Subcutaneous abdominal adipose tissue (tissue), 5 donors: ENCODE data around the gene MYO9A.

Experiments
- H3K27ac ChIP-seq: one replicate; pipeline ENCODE4 v1.7.0; 2013; ENCODE audit warnings: low read depth, mild to moderate bottlenecking, inconsistent platforms, low read length, moderate library complexity
- H3K27me3 ChIP-seq, 5 donors: one replicate each; pipeline ENCODE4 v1.7.0; 2013; ENCODE audit warnings: low read length in 5 of 5, inconsistent platforms in 1 of 5; ENCODE audit not compliant: control insufficient read depth in 5 of 5, insufficient read depth in 4 of 5
- H3K36me3 ChIP-seq, 5 donors: one replicate each; pipeline ENCODE4 v1.7.0; 2013; ENCODE audit warnings: low read length in 5 of 5; ENCODE audit not compliant: control insufficient read depth in 5 of 5, insufficient read depth in 5 of 5
- H3K4me1 ChIP-seq, 5 donors: one replicate each; pipeline ENCODE4 v1.7.0; 2013; ENCODE audit warnings: low read length in 5 of 5, mild to moderate bottlenecking in 3 of 5, moderate library complexity in 1 of 5; ENCODE audit not compliant: control insufficient read depth in 5 of 5, insufficient read depth in 5 of 5
- H3K4me3 ChIP-seq, 5 donors: one replicate each; pipeline ENCODE4 v1.7.0; 2013; ENCODE audit warnings: low read length in 5 of 5, low read depth in 1 of 5
- H3K9ac ChIP-seq, 5 donors: one replicate each; pipeline ENCODE4 v1.7.0; 2013; ENCODE audit warnings: low read length in 5 of 5, mild to moderate bottlenecking in 4 of 5, moderate library complexity in 3 of 5
- H3K9me3 ChIP-seq, 5 donors: one replicate each; pipeline ENCODE4 v1.7.0; 2013; ENCODE audit warnings: low read length in 5 of 5; ENCODE audit not compliant: control insufficient read depth in 5 of 5
- donor health status: healthy.
- donor health status: healthy.
- donor health status: healthy.
- donor health status: healthy.
- donor health status: healthy.

The MYO9A gene

DNA sequence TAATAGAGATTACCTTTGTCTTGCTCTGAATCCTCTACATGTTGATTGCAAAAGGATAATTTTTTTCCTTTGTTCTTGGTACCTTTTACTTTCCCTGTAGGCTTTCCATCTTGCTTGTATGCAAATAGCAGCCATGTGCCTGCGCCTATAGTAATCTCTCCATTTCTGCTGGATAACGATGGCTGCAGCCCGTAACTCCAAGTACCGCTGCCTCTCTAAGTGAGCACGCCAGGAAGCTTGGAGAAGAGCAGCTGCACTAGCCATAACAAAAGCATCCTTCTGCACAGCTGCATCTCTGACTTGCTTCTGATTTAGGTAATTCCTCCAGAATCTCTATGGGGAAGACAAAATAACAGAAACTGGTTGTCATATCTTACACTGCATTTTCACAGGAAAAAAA lies 218.3 kb downstream of the MYO9A start:
- Histone ChIP-seq H3K4me3 (no peak overlapping the region), H3K27me3 (no peaks in the 10 kb centered on the region), H3K36me3 (peaks cover 33 to 60% (median 56%) of the 10 kb centered on the region in 5 donors), H3K9me3 (no peaks in the 10 kb centered on the region), H3K4me1 (no peaks in the 10 kb centered on the region), H3K9ac (no peak overlapping the region), H3K27ac (no peak overlapping the region)

DNA sequence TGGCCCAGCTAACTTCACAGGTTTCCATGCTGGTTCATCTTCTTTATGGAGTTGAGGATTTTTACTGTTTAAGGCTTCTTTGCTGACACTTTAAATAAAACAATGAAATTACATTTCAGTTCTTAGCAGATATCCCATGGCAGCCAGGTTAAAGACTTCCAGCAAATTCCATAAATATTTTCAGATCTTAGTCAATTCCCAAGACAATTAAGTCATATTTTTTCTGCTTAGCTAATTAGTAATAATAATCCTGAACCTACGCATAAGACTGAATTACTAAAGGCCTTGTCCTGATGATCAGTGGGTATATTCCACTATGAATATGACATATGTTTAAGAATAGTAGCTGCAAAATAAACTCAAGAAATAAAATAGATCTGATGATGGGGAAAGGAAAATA lies 224.3 kb downstream of the MYO9A start:
- Histone ChIP-seq H3K36me3 (peaks cover 20 to 44% (median 34%) of the 10 kb centered on the region in 5 donors), H3K9me3 (no peaks in the 10 kb centered on the region), H3K4me3 (no peak overlapping the region), H3K27me3 (no peaks in the 10 kb centered on the region), H3K27ac (no peak overlapping the region), H3K9ac (no peak overlapping the region), H3K4me1 (no peaks in the 10 kb centered on the region)

DNA sequence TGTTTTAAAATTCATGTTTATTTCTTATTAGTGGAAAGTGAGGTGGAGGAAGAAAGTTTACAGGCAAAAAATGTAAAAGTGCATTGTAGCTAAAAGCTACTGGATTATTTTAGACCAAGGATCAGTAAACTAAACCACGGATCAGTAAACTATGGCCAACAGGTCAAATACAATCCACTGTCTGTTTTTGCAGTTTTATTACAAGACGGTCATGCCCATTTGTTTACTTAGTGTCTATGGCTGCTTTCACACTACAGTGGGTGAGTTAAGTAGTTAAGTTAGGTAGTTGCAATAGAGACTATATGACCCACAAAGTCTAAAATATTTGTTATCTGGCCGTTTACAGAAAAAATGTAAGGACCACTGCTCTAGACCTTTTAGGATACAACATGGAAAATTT lies 225.6 kb downstream of the MYO9A start:
- Histone ChIP-seq H3K27ac (no peak overlapping the region), H3K4me3 (no peak overlapping the region), H3K36me3 (peaks cover 12 to 37% (median 27%) of the 10 kb centered on the region in 5 donors), H3K9ac (no peak overlapping the region), H3K4me1 (no peaks in the 10 kb centered on the region), H3K27me3 (no peaks in the 10 kb centered on the region), H3K9me3 (no peaks in the 10 kb centered on the region)

DNA sequence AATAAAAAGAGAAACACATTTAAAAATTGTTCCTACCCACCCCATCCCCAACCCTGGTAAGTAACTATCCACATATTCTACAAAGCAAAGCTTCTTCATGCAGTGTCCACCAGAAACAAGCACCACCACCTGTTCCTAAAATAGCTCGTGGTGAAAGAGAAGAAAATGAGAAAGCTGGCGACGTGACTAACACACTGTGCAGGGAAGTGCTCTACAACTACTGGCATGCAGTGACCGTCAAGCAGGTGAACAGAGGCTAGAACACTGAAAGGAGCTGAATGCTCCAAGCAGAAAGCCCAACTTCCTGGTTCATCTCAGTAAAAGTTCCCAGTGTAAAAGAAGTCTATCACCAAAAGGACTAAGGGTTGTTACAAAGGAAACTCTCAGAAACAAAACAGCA lies 226.9 kb downstream of the MYO9A start:
- no peaks in the 10 kb centered on the region for H3K4me1 ChIP-seq
- no peak overlapping the region for H3K4me3 ChIP-seq
- H3K9ac ChIP-seq = no peak overlapping the region
- no peaks in the 10 kb centered on the region for H3K9me3 ChIP-seq
- no peak overlapping the region for H3K27ac ChIP-seq
- peaks cover 19 to 44% (median 33%) of the 10 kb centered on the region in 5 donors for H3K36me3 ChIP-seq
- no peaks in the 10 kb centered on the region for H3K27me3 ChIP-seq

DNA sequence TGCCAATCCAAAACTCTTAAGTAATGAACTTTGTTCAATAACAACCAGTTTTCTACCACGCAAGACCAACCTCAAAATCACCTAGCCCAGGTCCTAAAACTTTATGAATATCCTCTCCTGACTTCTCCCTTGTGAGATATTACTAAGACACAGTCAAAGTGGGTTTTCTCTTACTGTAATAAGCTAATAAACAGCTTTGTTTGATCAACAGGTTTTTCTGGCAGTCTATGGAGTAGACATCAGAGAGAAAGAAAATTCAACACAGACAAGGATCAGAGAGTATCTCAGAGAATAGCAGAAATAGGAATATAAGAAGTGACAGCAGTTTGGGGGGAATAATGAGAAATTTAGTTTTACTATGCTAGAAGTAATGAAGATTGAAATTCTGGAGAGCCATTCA lies 228.0 kb downstream of the MYO9A start:
- Histone ChIP-seq H3K27me3 (no peaks in the 10 kb centered on the region), H3K9ac (no peak overlapping the region), H3K36me3 (peaks cover 19 to 51% (median 39%) of the 10 kb centered on the region in 5 donors), H3K4me1 (no peaks in the 10 kb centered on the region), H3K27ac (no peak overlapping the region), H3K9me3 (no peaks in the 10 kb centered on the region), H3K4me3 (no peak overlapping the region)

DNA sequence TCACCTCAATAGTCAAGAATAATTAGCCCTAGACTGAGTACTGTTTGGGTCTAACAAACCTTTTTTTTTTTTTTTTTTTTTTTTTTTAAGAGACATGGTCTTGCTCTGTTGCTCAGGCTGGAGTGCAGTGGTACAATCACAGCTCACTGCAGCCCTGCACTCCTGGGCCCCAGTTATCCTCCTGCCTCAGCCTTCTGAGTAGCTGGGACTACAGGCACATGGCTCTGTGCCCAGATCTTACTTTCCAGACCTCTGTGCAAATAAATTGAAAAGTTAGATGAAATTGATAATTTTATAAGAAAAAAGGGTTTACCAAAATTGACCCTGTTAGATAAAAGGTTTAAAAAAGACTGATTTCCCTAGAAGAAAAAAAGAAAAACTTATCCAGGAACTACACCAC lies 228.6 kb downstream of the MYO9A start:
- no peaks in the 10 kb centered on the region for H3K9me3 ChIP-seq
- H3K4me1 ChIP-seq = no peaks in the 10 kb centered on the region
- no peak overlapping the region for H3K27ac ChIP-seq
- H3K9ac ChIP-seq = no peak overlapping the region
- H3K27me3 ChIP-seq = no peaks in the 10 kb centered on the region
- H3K36me3 ChIP-seq = peaks cover 19 to 55% (median 39%) of the 10 kb centered on the region in 5 donors
- no peak overlapping the region for H3K4me3 ChIP-seq

DNA sequence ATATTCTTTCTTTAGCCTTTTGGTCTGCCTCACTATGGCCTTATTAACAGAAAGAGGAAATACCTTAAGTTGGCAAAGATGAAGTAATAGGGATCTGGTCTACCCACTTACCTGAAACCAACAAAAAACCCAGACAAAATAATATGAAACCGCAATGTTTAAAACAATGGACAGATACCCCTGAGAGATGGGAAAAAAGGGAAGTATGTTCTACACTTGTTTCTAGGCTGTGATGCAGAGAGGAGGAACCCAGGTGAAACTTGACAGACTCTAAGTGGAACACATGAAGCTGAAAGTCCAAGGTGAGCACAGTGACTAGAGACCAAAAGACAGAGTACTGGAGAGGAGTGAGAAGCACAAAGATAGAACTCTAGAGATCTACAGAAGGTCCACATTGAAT lies 229.2 kb downstream of the MYO9A start:
- Histone ChIP-seq H3K4me1 (no peaks in the 10 kb centered on the region), H3K9ac (no peak overlapping the region), H3K27me3 (no peaks in the 10 kb centered on the region), H3K4me3 (no peak overlapping the region), H3K9me3 (no peaks in the 10 kb centered on the region), H3K27ac (no peak overlapping the region), H3K36me3 (peaks cover 19 to 57% (median 39%) of the 10 kb centered on the region in 5 donors)

DNA sequence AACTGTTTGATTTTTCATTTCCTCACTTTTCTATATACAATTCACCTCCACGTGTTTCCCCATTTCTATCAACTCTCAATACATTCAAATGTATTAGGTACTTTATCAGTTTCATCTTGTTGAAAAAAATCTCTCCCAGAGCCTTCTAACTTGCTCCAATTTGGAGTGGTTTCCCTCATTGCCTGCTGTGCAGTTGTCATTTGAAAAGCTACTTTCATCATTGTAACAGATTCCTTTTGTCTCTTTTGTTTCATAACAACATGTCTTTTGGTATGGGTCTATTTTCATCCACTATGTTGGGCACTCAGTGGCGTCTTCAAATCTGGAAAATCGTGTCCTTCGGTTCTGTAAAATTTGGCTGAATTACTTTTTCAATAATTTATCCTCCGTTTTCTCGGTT lies 232.6 kb downstream of the MYO9A start:
- Histone ChIP-seq H3K9me3 (no peaks in the 10 kb centered on the region), H3K36me3 (peaks cover 23 to 51% (median 36%) of the 10 kb centered on the region in 5 donors), H3K27me3 (no peaks in the 10 kb centered on the region), H3K4me3 (no peak overlapping the region), H3K9ac (no peak overlapping the region), H3K27ac (no peak overlapping the region), H3K4me1 (no peaks in the 10 kb centered on the region)

DNA sequence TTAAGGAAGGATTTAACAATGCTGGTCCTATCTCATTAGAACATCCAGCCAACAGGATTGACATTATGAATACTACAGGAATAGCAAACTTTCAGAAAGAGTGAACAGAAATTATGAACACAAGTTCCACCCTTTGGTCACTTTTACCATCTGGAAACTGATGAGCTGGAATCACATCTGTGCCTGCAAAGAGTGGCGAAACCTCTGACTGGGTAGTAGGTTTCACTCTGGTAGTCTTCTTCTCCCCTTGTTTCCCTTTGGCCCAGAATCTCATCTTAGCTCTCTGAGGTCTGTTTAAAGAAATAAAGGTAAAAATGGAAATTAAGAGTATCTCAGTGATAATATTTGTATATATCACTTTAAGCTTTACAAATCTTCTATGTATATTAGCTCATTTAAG lies 234.5 kb downstream of the MYO9A start:
- H3K4me1 ChIP-seq = no peaks in the 10 kb centered on the region
- no peaks in the 10 kb centered on the region for H3K9me3 ChIP-seq
- H3K4me3 ChIP-seq = no peak overlapping the region
- H3K36me3 ChIP-seq = peaks cover 36 to 61% (median 45%) of the 10 kb centered on the region in 5 donors
- H3K27me3 ChIP-seq = no peaks in the 10 kb centered on the region
- no peak overlapping the region for H3K9ac ChIP-seq
- H3K27ac ChIP-seq = no peak overlapping the region

DNA sequence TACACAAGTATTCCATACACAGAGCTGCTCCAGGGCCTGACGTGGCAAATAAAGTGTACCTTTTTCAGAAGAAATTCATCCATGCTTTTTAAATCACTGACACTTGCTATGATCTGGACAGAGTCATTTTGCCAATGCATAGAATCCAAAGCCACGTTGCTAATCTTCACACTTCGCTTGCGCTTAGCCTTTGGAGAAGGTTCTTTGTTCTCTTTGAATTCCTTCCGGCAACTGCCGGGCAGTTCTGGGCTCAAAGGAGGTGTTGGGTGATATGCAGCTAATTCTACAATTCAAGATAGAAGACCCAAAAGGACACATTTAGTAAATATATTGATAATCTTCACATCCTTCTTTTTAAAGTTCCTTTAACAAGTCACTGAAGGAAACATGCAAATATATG lies 237.7 kb downstream of the MYO9A start:
- no peak overlapping the region for H3K27ac ChIP-seq
- H3K36me3 ChIP-seq = peaks cover 23 to 51% (median 41%) of the 10 kb centered on the region in 5 donors

DNA sequence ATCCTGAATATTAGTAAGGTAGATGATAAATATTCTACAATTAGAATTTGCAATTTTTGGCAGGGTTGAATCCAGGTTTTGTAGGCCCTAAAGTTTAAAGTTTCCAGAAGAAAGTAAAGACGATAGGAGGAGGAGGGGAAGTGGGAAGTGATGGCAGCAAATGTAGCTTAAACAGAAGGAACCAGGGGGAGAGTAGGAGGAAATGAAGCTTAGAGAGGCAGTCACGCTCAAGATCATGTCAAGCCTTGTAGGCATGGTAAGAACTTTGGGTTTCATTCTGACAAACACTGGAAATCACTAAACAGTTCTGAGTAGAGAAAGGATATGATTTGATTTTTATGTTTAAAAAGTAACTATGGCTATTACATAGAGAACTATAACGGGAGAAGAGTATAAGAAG lies 243.7 kb downstream of the MYO9A start:
- Histone ChIP-seq H3K9me3 (no peaks in the 10 kb centered on the region), H3K27me3 (no peaks in the 10 kb centered on the region), H3K4me1 (no peaks in the 10 kb centered on the region), H3K27ac (no peak overlapping the region), H3K36me3 (peaks cover 12 to 45% (median 23%) of the 10 kb centered on the region in 5 donors), H3K4me3 (no peak overlapping the region), H3K9ac (no peak overlapping the region)

More for the DNA sequence above, 237.7 kb downstream of the MYO9A start:
- H3K9ac ChIP-seq = no peak overlapping the region
- H3K9me3 ChIP-seq = no peaks in the 10 kb centered on the region
- no peaks in the 10 kb centered on the region for H3K4me1 ChIP-seq
- H3K27me3 ChIP-seq = no peaks in the 10 kb centered on the region
- no peak overlapping the region for H3K4me3 ChIP-seq
